ENCODE data around the gene NOX3. TPM values are rescaled to one million over a fixed set of nuclear protein-coding genes. Genes with fewer than 3 reads are reported as not detected.

NOX3 gene
- total and polyA plus RNA-seq, 9 of the 15 experiments (the other 6 are each of a cell fraction or from before 2014, with no cell fraction given) = not detected

- in situ Hi-C loops (cut with MboI) = no loop called here
- Histone ChIP-seq H2AFZ (ENCODE audit: low read depth, low read length) (no peak overlapping the region), H3K27ac (ENCODE audit: extremely low read depth, low read depth, low read length) (no peak overlapping the region)
Measured at GRCh38 chr6:155440398-155441111, 15.1 kb downstream of the NOX3 start.

GRCh38 chr6:155439376-155439775 lies 16.3 kb downstream of the NOX3 start:
- no peaks in the 10 kb centered on the region for H3K4me1 ChIP-seq (replicated peaks in 1 of 2; ENCODE audit: control insufficient read depth in 2 of 2, insufficient read depth in 2 of 2, low read length in 2 of 2)
- POLR2A ChIA-PET = interaction anchor here (0.7 kb wide), 1 partner anchor 394 kb away, joined by 3 read pairs; no protein-coding TSS in a partner anchor

More at GRCh38 chr6:155440398-155441111, 15.1 kb downstream of the NOX3 start:
- no TSS peak for BruUV-seq (replicated peaks)
- FAIRE-seq (no peak), DNase-seq (ENCODE audit: extremely low read depth in 1 of 4, low spot score in 3 of 4) (no peak), ATAC-seq (no peak)
- POLR2A ChIA-PET = no interaction called here
- intact Hi-C loops (cut with micrococcal nuclease) = no loop called here
- H3K9me1 ChIP-seq (ENCODE audit: control insufficient read depth, insufficient read depth, low read length) = no peaks in the 10 kb centered on the region
- CTCF ChIA-PET (ENCODE audit: low intra/inter-chr PET ratio) = no interaction called here
- H3K36me3 ChIP-seq (ENCODE audit: control insufficient read depth, insufficient read depth, low read length) = no peaks in the 10 kb centered on the region
- WGBS (ENCODE audit: insufficient coverage, low coverage, missing lambda C conversion rate) = 3% methylated on average over 6 of the region's 6 CpGs
- H3K27me3 ChIP-seq (ENCODE audit: control insufficient read depth in 2 of 2, insufficient read depth in 2 of 2, low read length in 2 of 2) = peaks cover 3 to 8% of the 10 kb centered on the region in 2 experiments; a peak in 3 of 5 replicates
- no peaks in the 10 kb centered on the region for H3K4me1 ChIP-seq (replicated peaks in 1 of 2; ENCODE audit: control insufficient read depth in 2 of 2, insufficient read depth in 2 of 2, low read length in 2 of 2)
- H3K9me3 ChIP-seq (replicated peaks; ENCODE audit: control insufficient read depth, insufficient read depth, low read depth, low read length) = no peaks in the 10 kb centered on the region
- no peak overlapping the region for H3K9ac ChIP-seq (ENCODE audit: insufficient read depth in 1 of 2, low read depth in 2 of 2, low read length in 2 of 2)
- H3K4me2 ChIP-seq (ENCODE audit: insufficient read depth, low read length) = no peak overlapping the region
- H3K79me2 ChIP-seq (ENCODE audit: control insufficient read depth, insufficient read depth, low read length) = no peaks in the 10 kb centered on the region
- no peaks in the 10 kb centered on the region for H4K20me1 ChIP-seq (replicated peaks; ENCODE audit: control insufficient read depth, insufficient read depth, low read length)
- TF ChIP-seq CHCHD3 (CRISPR knock-in tag; IDR thresholded peaks at IDR 0.05) = no peak
- peak; percentile 38; the same call in 1 of the 2 replicates for TF ChIP-seq NFE2L1 (tag; IDR thresholded peaks at IDR 0.05; ENCODE audit: borderline replicate concordance, low read depth)
- peak; percentile 41 for TF ChIP-seq MAFG (tag; conservative IDR thresholded peaks at IDR 0.05)
- H3K4me3 ChIP-seq = no peak overlapping the region

More at GRCh38 chr6:155439376-155439775, 16.3 kb downstream of the NOX3 start:
- Histone ChIP-seq H3K27me3 (ENCODE audit: control insufficient read depth in 2 of 2, insufficient read depth in 2 of 2, low read length in 2 of 2) (peaks cover 5 to 11% of the 10 kb centered on the region in 2 experiments; a peak in 3 of 5 replicates), H3K9me3 (replicated peaks; ENCODE audit: control insufficient read depth, insufficient read depth, low read depth, low read length) (no peaks in the 10 kb centered on the region), H3K9me1 (ENCODE audit: control insufficient read depth, insufficient read depth, low read length) (no peaks in the 10 kb centered on the region), H4K20me1 (replicated peaks; ENCODE audit: control insufficient read depth, insufficient read depth, low read length) (no peaks in the 10 kb centered on the region), H3K27ac (ENCODE audit: extremely low read depth, low read depth, low read length) (no peak overlapping the region), H2AFZ (ENCODE audit: low read depth, low read length) (no peak overlapping the region), H3K4me2 (ENCODE audit: insufficient read depth, low read length) (no peak overlapping the region), H3K9ac (ENCODE audit: insufficient read depth in 1 of 2, low read depth in 2 of 2, low read length in 2 of 2) (no peak overlapping the region), H3K36me3 (ENCODE audit: control insufficient read depth, insufficient read depth, low read length) (no peaks in the 10 kb centered on the region), H3K4me3 (no peak overlapping the region), H3K79me2 (ENCODE audit: control insufficient read depth, insufficient read depth, low read length) (no peaks in the 10 kb centered on the region)
- in situ Hi-C loops (cut with MboI) (no loop called here), intact Hi-C loops (cut with micrococcal nuclease) (no loop called here)
- FAIRE-seq (no peak), ATAC-seq (no peak), DNase-seq (ENCODE audit: extremely low read depth in 1 of 4, low spot score in 3 of 4) (no peak)
- 1% methylated on average over 3 of the region's 3 CpGs for WGBS (ENCODE audit: insufficient coverage, low coverage, missing lambda C conversion rate)
- TF ChIP-seq BCL6 (CRISPR knock-in tag; IDR thresholded peaks at IDR 0.05) = no peak
- no peak for TF ChIP-seq CHD4 (IDR thresholded peaks at IDR 0.05; ENCODE audit: insufficient read depth, insufficient replicate concordance, low read depth, low read length, poor library complexity, severe bottlenecking)
- TF ChIP-seq SMAD3 (CRISPR knock-in tag; conservative IDR thresholded peaks at IDR 0.05) = no peak
- no peak for TF ChIP-seq ZNF551 (CRISPR knock-in tag; IDR thresholded peaks at IDR 0.05)
- no peak for TF ChIP-seq NR0B1 (IDR thresholded peaks at IDR 0.05; ENCODE audit: partially characterized antibody)
- TF ChIP-seq, protein P1, sequence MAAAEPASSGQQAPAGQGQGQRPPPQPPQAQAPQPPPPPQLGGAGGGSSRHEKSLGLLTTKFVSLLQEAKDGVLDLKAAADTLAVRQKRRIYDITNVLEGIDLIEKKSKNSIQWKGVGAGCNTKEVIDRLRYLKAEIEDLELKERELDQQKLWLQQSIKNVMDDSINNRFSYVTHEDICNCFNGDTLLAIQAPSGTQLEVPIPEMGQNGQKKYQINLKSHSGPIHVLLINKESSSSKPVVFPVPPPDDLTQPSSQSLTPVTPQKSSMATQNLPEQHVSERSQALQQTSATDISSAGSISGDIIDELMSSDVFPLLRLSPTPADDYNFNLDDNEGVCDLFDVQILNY (CRISPR knock-in tag; IDR thresholded peaks at IDR 0.05) = no peak
- TF ChIP-seq ZNF79 (CRISPR knock-in tag; IDR thresholded peaks at IDR 0.05; ENCODE audit: low read depth) = no peak
- BruUV-seq (replicated peaks) = no TSS peak
- CTCF ChIA-PET (ENCODE audit: low intra/inter-chr PET ratio) = no interaction called here

Data from K562 (cell line).